ENCODE data around the gene ATN1.
A peak's percentile ranks its signal among the peaks of the same experiment; 100 is the strongest.

- TF ChIP-seq, protein P1, sequence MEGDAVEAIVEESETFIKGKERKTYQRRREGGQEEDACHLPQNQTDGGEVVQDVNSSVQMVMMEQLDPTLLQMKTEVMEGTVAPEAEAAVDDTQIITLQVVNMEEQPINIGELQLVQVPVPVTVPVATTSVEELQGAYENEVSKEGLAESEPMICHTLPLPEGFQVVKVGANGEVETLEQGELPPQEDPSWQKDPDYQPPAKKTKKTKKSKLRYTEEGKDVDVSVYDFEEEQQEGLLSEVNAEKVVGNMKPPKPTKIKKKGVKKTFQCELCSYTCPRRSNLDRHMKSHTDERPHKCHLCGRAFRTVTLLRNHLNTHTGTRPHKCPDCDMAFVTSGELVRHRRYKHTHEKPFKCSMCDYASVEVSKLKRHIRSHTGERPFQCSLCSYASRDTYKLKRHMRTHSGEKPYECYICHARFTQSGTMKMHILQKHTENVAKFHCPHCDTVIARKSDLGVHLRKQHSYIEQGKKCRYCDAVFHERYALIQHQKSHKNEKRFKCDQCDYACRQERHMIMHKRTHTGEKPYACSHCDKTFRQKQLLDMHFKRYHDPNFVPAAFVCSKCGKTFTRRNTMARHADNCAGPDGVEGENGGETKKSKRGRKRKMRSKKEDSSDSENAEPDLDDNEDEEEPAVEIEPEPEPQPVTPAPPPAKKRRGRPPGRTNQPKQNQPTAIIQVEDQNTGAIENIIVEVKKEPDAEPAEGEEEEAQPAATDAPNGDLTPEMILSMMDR (IDR thresholded peaks at IDR 0.05): peak; percentile 86 to 99 (median 97)
- peak; percentile 64 for TF ChIP-seq POLR2A (IDR thresholded peaks at IDR 0.05)
- TF ChIP-seq POLR2AphosphoS5 (IDR thresholded peaks at IDR 0.05): peak; percentile 88
These were observed 36.7 kb upstream of the ATN1 start for GRCh38 chr12:6890789-6891645.

Data from prostate gland (tissue), 2 donors.